Activated CD8-positive, alpha-beta memory T cell treated with anti-CD3 and anti-CD28 coated beads, Interleukin-2, amount 50 U/mL, for 48 hours (primary cell): ENCODE results near the gene SPRYD3.
"Not testable (repeated sequence)": the region's sequence is repeated elsewhere in the genome, so short reads cannot be mapped to it uniquely, and the experiment has no call there.

ENCODE experiments used
- DNase-seq: peaks from one replicate; pipeline ENCODE4 v3.0.0-alpha.2; 2020

The SPRYD3 gene

GRCh38 chr12:53049571-53050318 lies 29.4 kb downstream of the SPRYD3 start, which contains the start of gene TNS2:
Gene TNS2, plus strand, starts transcription at chr12:53050065. Its CDS starts 121 bp downstream, at chr12:53050186.
- DNase-seq = no peak

GRCh38 chr12:53048780-53049401 lies 30.3 kb downstream of the SPRYD3 start:
- no peak for DNase-seq

- no peak for DNase-seq
These were observed 31.0 kb downstream of the SPRYD3 start for GRCh38 chr12:53048033-53048779.

GRCh38 chr12:53047221-53048032 lies 31.8 kb downstream of the SPRYD3 start:
- peak; percentile 88 for DNase-seq

GRCh38 chr12:53046655-53047220 lies 32.5 kb downstream of the SPRYD3 start:
- DNase-seq = peak; percentile 81

- no peak for DNase-seq
These were observed 33.5 kb downstream of the SPRYD3 start for GRCh38 chr12:53045696-53046045.

GRCh38 chr12:53044896-53045695 lies 34.1 kb downstream of the SPRYD3 start:
- no peak for DNase-seq

- peak; percentile 52 for DNase-seq
These were observed 35.1 kb downstream of the SPRYD3 start for GRCh38 chr12:53044052-53044581.

GRCh38 chr12:53042607-53043454 lies 36.4 kb downstream of the SPRYD3 start:
- DNase-seq = peak; percentile 47

GRCh38 chr12:53039851-53040250 lies 39.3 kb downstream of the SPRYD3 start:
- no peak for DNase-seq

- no peak for DNase-seq
These were observed 42.4 kb downstream of the SPRYD3 start for GRCh38 chr12:53036802-53037201.

- no peak for DNase-seq
These were observed 44.7 kb downstream of the SPRYD3 start for GRCh38 chr12:53034459-53034858.

- DNase-seq = not testable (repeated sequence)
These were observed 45.4 kb downstream of the SPRYD3 start for GRCh38 chr12:53033832-53034231.

GRCh38 chr12:53031616-53032015 lies 47.6 kb downstream of the SPRYD3 start:
- DNase-seq = no peak

GRCh38 chr12:53027014-53027413 lies 52.2 kb downstream of the SPRYD3 start:
- not testable (repeated sequence) for DNase-seq

GRCh38 chr12:53025250-53025649 lies 53.9 kb downstream of the SPRYD3 start:
- DNase-seq = no peak

- DNase-seq = no peak
These were observed 64.5 kb downstream of the SPRYD3 start for GRCh38 chr12:53014709-53015108.
